OCI-LY1 (cell line): Measurements from ENCODE around the gene TOM1.

ENCODE experiments used
- H2AFZ ChIP-seq: fragments of 200-600 bp; sonication (generic), shearing (Covaris generic); 2 replicates; pipeline ENCODE4 v1.6.0; 2014; ENCODE audit warnings: antibody characterized with exemption, mild to moderate bottlenecking, low read length
- H3F3A ChIP-seq: fragments of 200-600 bp; sonication (generic), shearing (Covaris generic); 2 replicates; pipeline ENCODE4 v1.6.0; 2014; ENCODE audit warnings: mild to moderate bottlenecking, antibody characterized with exemption, low read length, moderate library complexity; ENCODE audit not compliant: insufficient read depth
- H3K27ac ChIP-seq: fragments of 200-600 bp; sonication (generic); 2 replicates; pipeline ENCODE4 v1.5.1; 2014; ENCODE audit warnings: low read length, mixed run types, mild to moderate bottlenecking, low read depth; ENCODE audit not compliant: poor library complexity, severe bottlenecking
- H3K27me3 ChIP-seq: fragments of 200-600 bp; sonication (generic); 2 replicates; pipeline ENCODE4 v1.6.0; 2014; ENCODE audit warnings: antibody characterized with exemption, mild to moderate bottlenecking, low read length, moderate library complexity; ENCODE audit not compliant: insufficient read depth
- H3K36me3 ChIP-seq: fragments of 200-600 bp; sonication (generic); 2 replicates; pipeline ENCODE4 v1.6.1; 2014; ENCODE audit warnings: mild to moderate bottlenecking, antibody characterized with exemption, low read length, moderate library complexity, mixed read lengths; ENCODE audit not compliant: insufficient read depth
- H3K4me1 ChIP-seq: fragments of 200-600 bp; sonication (generic); 2 replicates; pipeline ENCODE4 v1.5.1; 2014; ENCODE audit warnings: mild to moderate bottlenecking, low read length, moderate library complexity; ENCODE audit not compliant: insufficient read depth, severe bottlenecking
- H3K4me2 ChIP-seq: fragments of 200-600 bp; sonication (generic), shearing (Covaris generic); 2 replicates; pipeline ENCODE4 v1.6.1; 2014; ENCODE audit warnings: low read length
- H3K4me3 ChIP-seq: fragments of 200-600 bp; sonication (generic); 2 replicates; pipeline ENCODE4 v1.5.1; 2014; ENCODE audit warnings: low read length, low read depth, mild to moderate bottlenecking, mixed read lengths; ENCODE audit not compliant: poor library complexity, severe bottlenecking
- H3K79me2 ChIP-seq: fragments of 200-600 bp; shearing (Covaris generic); 2 replicates; pipeline ENCODE4 v1.6.1; 2016; ENCODE audit warnings: mixed run types, low read length, mixed read lengths; ENCODE audit not compliant: insufficient read depth
- H3K9ac ChIP-seq: fragments of 200-600 bp; sonication (generic), shearing (Covaris generic); 2 replicates; pipeline ENCODE4 v1.6.1; 2014; ENCODE audit warnings: mild to moderate bottlenecking, low read length, mixed read lengths
- H3K9me2 ChIP-seq: fragments of 200-600 bp; sonication (generic), shearing (Covaris generic); 2 replicates; pipeline ENCODE4 v1.6.1; 2014; ENCODE audit warnings: low read depth, mild to moderate bottlenecking, low read length, mixed read lengths
- H3K9me3 ChIP-seq: fragments of 200-600 bp; shearing (Covaris generic); 2 replicates; pipeline ENCODE4 v1.6.1; 2014; ENCODE audit warnings: low read length, mixed read lengths
- H4K20me1 ChIP-seq: fragments of 200-600 bp; sonication (generic), shearing (Covaris generic); 2 replicates; pipeline ENCODE4 v1.6.0; 2016; ENCODE audit warnings: mild to moderate bottlenecking, low read length; ENCODE audit not compliant: insufficient read depth
- EZH2 ChIP-seq: fragments of 200-600 bp; sonication (generic), shearing (Covaris generic); IDR thresholded peaks from 2 replicates; pipeline ENCODE4 v1.8.0; 2017; ENCODE audit warnings: borderline replicate concordance, mixed run types, mild to moderate bottlenecking, antibody characterized with exemption, low read length, moderate library complexity, mixed read lengths
- TF ChIP-seq, protein P1 (sequence below): fragments of 200-600 bp; sonication (generic), shearing (Covaris generic); IDR thresholded peaks from 2 replicates; pipeline ENCODE4 v1.5.1; 2017; ENCODE audit warnings: mild to moderate bottlenecking, antibody characterized with exemption, low read length, moderate library complexity, mixed read lengths

TOM1 gene

DNA sequence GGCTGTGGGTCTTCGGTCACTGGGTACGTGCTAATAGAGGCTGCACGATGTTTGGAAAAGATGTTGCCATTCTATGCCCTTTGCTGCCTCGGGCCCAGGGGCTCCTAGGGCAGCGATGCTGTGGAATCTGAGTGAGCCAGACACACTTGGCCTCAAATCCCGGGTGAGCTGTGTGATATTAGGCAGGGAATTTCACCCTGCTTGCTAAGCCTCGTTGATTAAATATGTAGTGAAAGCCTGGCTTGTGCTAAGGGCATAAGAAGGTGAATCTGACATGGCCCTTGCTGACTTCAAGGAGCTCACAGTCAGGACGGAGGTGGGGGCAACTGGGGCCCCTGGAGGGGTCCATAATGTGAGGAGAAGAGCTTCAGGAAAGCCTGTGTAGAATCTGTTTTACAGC is 75.8 kb downstream of the TOM1 start:
- H3K27ac ChIP-seq, result peak overlapping the region; percentile 43
- no peak for TF ChIP-seq EZH2
- TF ChIP-seq, protein P1, sequence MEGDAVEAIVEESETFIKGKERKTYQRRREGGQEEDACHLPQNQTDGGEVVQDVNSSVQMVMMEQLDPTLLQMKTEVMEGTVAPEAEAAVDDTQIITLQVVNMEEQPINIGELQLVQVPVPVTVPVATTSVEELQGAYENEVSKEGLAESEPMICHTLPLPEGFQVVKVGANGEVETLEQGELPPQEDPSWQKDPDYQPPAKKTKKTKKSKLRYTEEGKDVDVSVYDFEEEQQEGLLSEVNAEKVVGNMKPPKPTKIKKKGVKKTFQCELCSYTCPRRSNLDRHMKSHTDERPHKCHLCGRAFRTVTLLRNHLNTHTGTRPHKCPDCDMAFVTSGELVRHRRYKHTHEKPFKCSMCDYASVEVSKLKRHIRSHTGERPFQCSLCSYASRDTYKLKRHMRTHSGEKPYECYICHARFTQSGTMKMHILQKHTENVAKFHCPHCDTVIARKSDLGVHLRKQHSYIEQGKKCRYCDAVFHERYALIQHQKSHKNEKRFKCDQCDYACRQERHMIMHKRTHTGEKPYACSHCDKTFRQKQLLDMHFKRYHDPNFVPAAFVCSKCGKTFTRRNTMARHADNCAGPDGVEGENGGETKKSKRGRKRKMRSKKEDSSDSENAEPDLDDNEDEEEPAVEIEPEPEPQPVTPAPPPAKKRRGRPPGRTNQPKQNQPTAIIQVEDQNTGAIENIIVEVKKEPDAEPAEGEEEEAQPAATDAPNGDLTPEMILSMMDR, result no peak
- H4K20me1 ChIP-seq, result no peaks in the 10 kb centered on the region
- H3K4me1 ChIP-seq, result peaks cover 32% of the 10 kb centered on the region
- no peaks in the 10 kb centered on the region for H3K36me3 ChIP-seq
- no peaks in the 10 kb centered on the region for H3K9me3 ChIP-seq
- no peaks in the 10 kb centered on the region for H3F3A ChIP-seq
- H3K4me3 ChIP-seq, result no peak overlapping the region
- H3K9ac ChIP-seq, result no peak overlapping the region
- H3K27me3 ChIP-seq, result no peaks in the 10 kb centered on the region
- H3K9me2 ChIP-seq, result no peaks in the 10 kb centered on the region
- no peak overlapping the region for H3K4me2 ChIP-seq
- no peaks in the 10 kb centered on the region for H3K79me2 ChIP-seq
- no peak overlapping the region for H2AFZ ChIP-seq

DNA sequence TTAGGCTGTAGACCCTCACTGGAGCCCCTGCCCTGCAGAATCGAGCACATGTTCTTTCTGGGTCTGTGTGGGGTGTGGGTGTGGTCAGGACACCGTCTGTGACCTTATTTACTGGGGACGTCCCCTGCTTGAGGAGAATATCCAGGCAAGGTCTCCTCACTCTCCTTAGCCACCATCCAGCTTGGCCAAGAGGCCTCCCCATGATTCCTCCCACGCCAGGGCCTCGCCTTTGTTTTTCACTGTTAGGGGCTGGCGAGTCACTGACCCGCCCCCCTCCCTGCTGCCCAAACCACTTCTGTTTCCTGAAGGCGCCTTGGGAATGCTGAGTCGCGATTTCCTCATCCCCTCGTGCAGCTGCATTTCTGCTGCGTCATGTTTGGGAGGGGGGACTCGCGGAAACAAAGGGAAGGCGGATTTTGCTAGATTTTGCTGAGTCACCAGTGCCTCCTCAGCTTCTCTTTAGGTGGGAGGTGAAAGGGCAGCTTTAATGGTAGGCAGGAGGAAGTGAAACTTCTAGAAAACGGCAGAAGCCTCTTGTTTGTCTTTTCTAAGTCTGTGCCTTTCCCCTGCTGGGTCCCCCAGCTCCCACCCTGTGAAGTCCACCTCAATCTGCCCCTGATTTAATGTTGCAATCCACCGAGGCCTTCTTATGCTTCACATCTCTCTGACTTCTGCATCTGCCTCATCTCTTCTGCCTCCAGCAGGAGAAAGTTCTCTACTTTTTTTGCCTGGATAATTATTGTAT is 77.2 kb downstream of the TOM1 start:
- Histone ChIP-seq H3K79me2 (peaks cover 5% of the 10 kb centered on the region; the same call in 1 of the 2 replicates), H3K9me3 (no peaks in the 10 kb centered on the region), H3K4me2 (peak overlapping the region; percentile 42), H3K4me3 (peak overlapping the region; percentile 23), H4K20me1 (no peaks in the 10 kb centered on the region), H3K9ac (peak overlapping the region; percentile 52), H2AFZ (no peak overlapping the region), H3K9me2 (no peaks in the 10 kb centered on the region), H3K36me3 (no peaks in the 10 kb centered on the region), H3K27me3 (no peaks in the 10 kb centered on the region), H3K4me1 (peaks cover 44% of the 10 kb centered on the region), H3F3A (no peaks in the 10 kb centered on the region), H3K27ac (peak overlapping the region; percentile 76)
- no peak for TF ChIP-seq EZH2
- TF ChIP-seq, protein P1, result no peak

DNA sequence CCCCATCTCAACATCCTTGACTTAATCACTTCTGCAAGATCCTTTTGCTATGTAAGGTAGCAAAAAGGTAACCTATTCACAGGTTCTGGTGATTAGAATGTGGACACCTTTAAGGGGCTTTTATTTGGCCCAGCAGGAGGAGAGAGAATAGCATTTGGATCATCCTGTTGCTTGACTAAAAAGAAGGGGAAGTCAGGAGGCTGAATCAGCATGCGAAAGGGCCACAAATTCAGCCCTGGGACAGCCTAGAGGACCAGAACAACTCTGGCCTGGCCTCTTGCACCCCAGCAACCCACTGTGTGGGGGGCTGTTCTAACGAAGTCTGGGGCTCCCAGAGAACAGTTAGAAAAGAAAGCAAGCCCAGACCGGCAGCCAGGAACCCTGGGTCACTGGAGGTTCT is 78.0 kb downstream of the TOM1 start:
- H3K27ac ChIP-seq, result peak overlapping the region; percentile 76
- H3K4me2 ChIP-seq, result no peak overlapping the region
- H3F3A ChIP-seq, result no peaks in the 10 kb centered on the region
- peaks cover 48% of the 10 kb centered on the region for H3K4me1 ChIP-seq
- H3K9me3 ChIP-seq, result no peaks in the 10 kb centered on the region
- no peaks in the 10 kb centered on the region for H3K36me3 ChIP-seq
- H3K79me2 ChIP-seq, result peaks cover 7% of the 10 kb centered on the region; the same call in 1 of the 2 replicates
- H3K4me3 ChIP-seq, result no peak overlapping the region
- H3K27me3 ChIP-seq, result no peaks in the 10 kb centered on the region
- no peaks in the 10 kb centered on the region for H3K9me2 ChIP-seq
- no peaks in the 10 kb centered on the region for H4K20me1 ChIP-seq
- TF ChIP-seq, protein P1, result no peak
- TF ChIP-seq EZH2, result no peak
- peak overlapping the region; percentile 17; the same call in 1 of the 2 replicates for H3K9ac ChIP-seq
- H2AFZ ChIP-seq, result no peak overlapping the region
